T-helper 1 cell treated with Interleukin-12 subunit alpha and Interleukin-12 subunit beta and Interleukin-4 antibody, amounts not matched to agents 30 μg/mL and 1 μg/mL, for 36 hours (primary cell): ENCODE measurements around the gene VIL1.

Experiments
- H3K27ac Mint-ChIP-seq: one replicate; pipeline ENCODE4 v1.8.0; 2021; ENCODE audit warnings: mild to moderate bottlenecking, mixed read lengths
- H3K27me3 Mint-ChIP-seq: one replicate; pipeline ENCODE4 v1.8.0; 2021; ENCODE audit warnings: low read depth, mixed read lengths
- H3K36me3 Mint-ChIP-seq: one replicate; pipeline ENCODE4 v1.8.0; 2021; ENCODE audit warnings: low read depth, mixed read lengths
- H3K4me1 Mint-ChIP-seq: one replicate; pipeline ENCODE4 v1.8.0; 2021; ENCODE audit warnings: low read depth, mixed read lengths
- H3K4me3 Mint-ChIP-seq: one replicate; pipeline ENCODE4 v1.8.0; 2021; ENCODE audit warnings: mild to moderate bottlenecking, moderate library complexity, mixed read lengths
- H3K9me3 Mint-ChIP-seq: one replicate; pipeline ENCODE4 v1.8.0; 2021; ENCODE audit warnings: mixed read lengths

The VIL1 gene

GRCh38 chr2:218389333-218390150, 29.4 kb upstream of the VIL1 start:
- Mint-ChIP-seq H3K9me3 (no peaks in the 10 kb centered on the region), H3K27ac (no peak overlapping the region), H3K4me1 (peaks cover 12% of the 10 kb centered on the region), H3K36me3 (no peaks in the 10 kb centered on the region), H3K27me3 (peaks cover 18% of the 10 kb centered on the region), H3K4me3 (no peak overlapping the region)

- peaks cover 18% of the 10 kb centered on the region for H3K27me3 Mint-ChIP-seq
- no peaks in the 10 kb centered on the region for H3K36me3 Mint-ChIP-seq
- H3K27ac Mint-ChIP-seq = no peak overlapping the region
- peaks cover 21% of the 10 kb centered on the region for H3K4me1 Mint-ChIP-seq
- no peak overlapping the region for H3K4me3 Mint-ChIP-seq
- no peaks in the 10 kb centered on the region for H3K9me3 Mint-ChIP-seq
Observed at GRCh38 chr2:218391202-218391601, 27.7 kb upstream of the VIL1 start.

DNA sequence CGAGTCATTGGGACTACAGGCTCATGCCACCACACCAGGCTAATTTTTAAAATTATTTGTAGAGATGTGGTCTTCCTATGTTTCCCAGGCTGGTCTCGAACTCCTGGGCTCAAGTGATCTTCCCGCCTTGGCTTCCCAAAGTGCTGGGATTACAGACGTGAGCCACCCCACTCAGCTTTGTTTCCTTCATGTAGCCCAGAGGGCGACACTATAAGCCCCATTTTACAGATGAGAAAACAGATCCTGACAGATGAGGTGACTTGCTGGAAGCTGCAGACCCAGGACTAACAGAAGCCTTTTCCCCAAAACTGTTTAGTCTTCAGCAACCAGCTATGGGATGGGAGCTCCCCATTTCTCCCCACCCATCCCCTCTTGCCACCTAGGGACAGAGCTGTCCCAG, 26.5 kb upstream of the VIL1 start:
- Mint-ChIP-seq H3K36me3 (no peaks in the 10 kb centered on the region), H3K27me3 (peaks cover 7% of the 10 kb centered on the region), H3K4me1 (peaks cover 23% of the 10 kb centered on the region), H3K4me3 (no peak overlapping the region), H3K9me3 (no peaks in the 10 kb centered on the region), H3K27ac (no peak overlapping the region)

GRCh38 chr2:218392891-218393462, 25.9 kb upstream of the VIL1 start:
- Mint-ChIP-seq H3K9me3 (no peaks in the 10 kb centered on the region), H3K4me1 (peaks cover 26% of the 10 kb centered on the region), H3K4me3 (no peak overlapping the region), H3K27ac (no peak overlapping the region), H3K27me3 (peaks cover 6% of the 10 kb centered on the region), H3K36me3 (no peaks in the 10 kb centered on the region)

DNA sequence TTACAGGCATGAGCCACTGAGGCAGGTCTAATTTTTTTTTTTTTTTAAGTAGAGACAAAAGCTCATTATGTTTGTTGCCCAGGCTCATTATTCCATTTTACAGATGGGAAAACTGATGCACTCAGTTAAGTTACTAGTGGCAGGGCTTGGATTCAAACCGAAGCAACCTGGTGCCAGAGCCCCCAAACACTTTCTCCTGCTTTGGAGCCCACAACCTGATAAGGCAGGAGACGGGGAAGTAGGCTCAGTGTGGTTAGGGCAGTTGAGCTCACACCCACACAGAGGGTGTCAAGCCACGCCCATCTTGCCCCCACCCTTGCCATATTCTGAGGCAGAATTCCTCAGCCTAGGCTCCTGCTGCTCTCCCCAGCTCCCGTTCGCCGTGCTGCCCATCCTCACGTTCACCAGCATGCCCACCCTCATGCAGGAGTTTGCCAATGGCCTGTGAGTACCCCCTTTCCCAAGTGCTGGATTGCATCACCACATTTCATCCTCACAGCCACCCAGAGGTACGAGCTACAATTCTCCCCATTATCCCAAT, 25.1 kb upstream of the VIL1 start:
- H3K4me3 Mint-ChIP-seq = no peak overlapping the region
- H3K36me3 Mint-ChIP-seq = no peaks in the 10 kb centered on the region
- H3K27me3 Mint-ChIP-seq = peaks cover 6% of the 10 kb centered on the region

DNA sequence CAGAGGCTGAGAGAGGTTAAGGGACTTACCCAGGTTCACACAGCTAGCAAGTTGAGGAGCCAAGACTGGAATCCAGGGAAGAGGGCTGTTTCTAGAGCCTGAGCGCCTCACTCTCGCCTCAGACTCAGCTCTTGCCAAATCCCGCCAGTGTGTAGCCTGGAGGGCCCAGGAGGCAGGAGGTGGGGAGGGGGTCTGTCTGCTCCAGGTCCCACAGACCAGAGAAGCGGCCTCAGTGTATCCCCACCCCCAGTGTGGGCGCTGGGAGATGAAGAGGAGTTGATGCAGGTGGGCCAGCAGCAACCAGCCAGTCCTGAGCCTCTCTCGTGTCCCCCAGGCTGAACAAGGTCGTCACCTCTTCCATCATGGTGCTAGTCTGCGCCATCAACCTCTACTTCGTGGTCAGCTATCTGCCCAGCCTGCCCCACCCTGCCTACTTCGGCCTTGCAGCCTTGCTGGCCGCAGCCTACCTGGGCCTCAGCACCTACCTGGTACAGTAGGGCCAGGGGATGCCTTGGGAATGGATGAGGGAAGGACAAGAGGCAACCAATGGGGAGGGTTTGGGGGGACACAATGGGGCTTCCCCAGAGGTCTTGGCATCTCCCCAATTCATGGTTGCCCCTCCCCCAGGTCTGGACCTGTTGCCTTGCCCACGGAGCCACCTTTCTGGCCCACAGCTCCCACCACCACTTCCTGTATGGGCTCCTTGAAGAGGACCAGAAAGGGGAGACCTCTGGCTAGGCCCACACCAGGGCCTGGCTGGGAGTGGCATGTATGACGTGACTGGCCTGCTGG, 24.4 kb upstream of the VIL1 start:
- no peaks in the 10 kb centered on the region for H3K9me3 Mint-ChIP-seq
- peaks cover 6% of the 10 kb centered on the region for H3K27me3 Mint-ChIP-seq
- H3K4me3 Mint-ChIP-seq = no peak overlapping the region
- H3K27ac Mint-ChIP-seq = peak overlapping the region; percentile 43
- H3K36me3 Mint-ChIP-seq = no peaks in the 10 kb centered on the region
- H3K4me1 Mint-ChIP-seq = peaks cover 27% of the 10 kb centered on the region

More for the DNA sequence above, 25.1 kb upstream of the VIL1 start:
- Mint-ChIP-seq H3K4me1 (peaks cover 27% of the 10 kb centered on the region), H3K27ac (peak overlapping the region; percentile 69), H3K9me3 (no peaks in the 10 kb centered on the region)

DNA sequence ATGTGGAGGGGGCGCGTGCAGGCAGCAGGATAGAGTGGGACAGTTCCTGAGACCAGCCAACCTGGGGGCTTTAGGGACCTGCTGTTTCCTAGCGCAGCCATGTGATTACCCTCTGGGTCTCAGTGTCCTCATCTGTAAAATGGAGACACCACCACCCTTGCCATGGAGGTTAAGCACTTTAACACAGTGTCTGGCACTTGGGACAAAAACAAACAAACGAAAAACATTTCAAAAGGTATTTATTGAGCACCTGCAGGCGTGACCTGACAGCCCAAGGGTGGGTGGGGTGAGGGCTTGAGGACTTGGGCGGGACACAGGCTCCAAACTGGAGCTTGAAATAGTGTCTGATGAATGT, 23.9 kb upstream of the VIL1 start:
- Mint-ChIP-seq H3K9me3 (no peaks in the 10 kb centered on the region), H3K27ac (peak overlapping the region; percentile 43), H3K4me1 (peaks cover 27% of the 10 kb centered on the region), H3K4me3 (no peak overlapping the region), H3K36me3 (no peaks in the 10 kb centered on the region), H3K27me3 (peaks cover 6% of the 10 kb centered on the region)

- Mint-ChIP-seq H3K27me3 (peaks cover 6% of the 10 kb centered on the region), H3K36me3 (peaks cover 1% of the 10 kb centered on the region), H3K4me3 (peak overlapping the region; percentile 81), H3K4me1 (peaks cover 27% of the 10 kb centered on the region), H3K27ac (peak overlapping the region; percentile 83), H3K9me3 (no peaks in the 10 kb centered on the region)
Observed at GRCh38 chr2:218395456-218395825, 23.5 kb upstream of the VIL1 start.

DNA sequence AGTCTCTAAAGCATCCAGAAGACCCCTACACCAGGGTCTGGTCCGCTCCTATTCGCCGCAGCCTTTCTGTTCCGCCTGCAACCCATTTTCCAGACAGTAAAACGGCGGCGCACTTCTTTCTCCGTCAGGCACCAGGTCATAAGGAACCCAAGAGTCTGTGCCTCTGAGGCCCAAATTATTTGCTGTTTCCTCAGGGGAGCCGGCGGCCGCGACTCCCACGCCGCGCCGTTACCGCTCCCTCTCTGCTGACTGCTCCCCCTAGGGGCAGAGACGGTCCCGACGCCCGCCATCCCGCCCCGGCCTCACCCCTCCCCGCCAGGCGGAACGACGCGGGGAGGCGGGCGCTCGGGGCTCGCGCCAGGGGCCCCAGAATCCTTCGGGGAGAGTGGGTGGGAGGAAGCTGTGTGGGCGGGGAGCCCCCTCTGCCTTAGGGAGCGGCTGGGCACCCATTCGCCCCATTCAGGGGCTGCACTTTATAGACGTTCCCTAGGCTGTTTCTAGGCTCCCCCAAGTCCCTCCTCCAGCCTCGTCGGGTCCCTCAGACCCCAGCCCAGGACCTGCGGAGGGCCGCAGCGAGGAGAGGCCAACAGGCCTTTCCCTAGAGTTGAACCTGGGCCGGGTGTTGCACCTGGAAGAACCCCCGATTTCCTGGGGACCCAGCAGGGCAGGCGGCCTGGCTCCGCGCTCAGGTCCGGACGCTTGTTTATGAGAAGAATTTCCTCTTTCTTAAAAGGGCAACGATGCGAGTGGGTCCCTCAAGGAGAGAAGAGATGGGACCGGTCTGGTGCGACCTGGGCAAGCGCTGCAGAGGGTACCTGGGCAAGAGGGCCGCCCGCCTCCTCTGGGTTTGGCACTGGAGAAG, 22.9 kb upstream of the VIL1 start:
- Mint-ChIP-seq H3K4me1 (peaks cover 27% of the 10 kb centered on the region), H3K9me3 (no peaks in the 10 kb centered on the region), H3K27me3 (peaks cover 6% of the 10 kb centered on the region), H3K4me3 (peak overlapping the region; percentile 90), H3K36me3 (peaks cover 2% of the 10 kb centered on the region), H3K27ac (peak overlapping the region; percentile 98)

DNA sequence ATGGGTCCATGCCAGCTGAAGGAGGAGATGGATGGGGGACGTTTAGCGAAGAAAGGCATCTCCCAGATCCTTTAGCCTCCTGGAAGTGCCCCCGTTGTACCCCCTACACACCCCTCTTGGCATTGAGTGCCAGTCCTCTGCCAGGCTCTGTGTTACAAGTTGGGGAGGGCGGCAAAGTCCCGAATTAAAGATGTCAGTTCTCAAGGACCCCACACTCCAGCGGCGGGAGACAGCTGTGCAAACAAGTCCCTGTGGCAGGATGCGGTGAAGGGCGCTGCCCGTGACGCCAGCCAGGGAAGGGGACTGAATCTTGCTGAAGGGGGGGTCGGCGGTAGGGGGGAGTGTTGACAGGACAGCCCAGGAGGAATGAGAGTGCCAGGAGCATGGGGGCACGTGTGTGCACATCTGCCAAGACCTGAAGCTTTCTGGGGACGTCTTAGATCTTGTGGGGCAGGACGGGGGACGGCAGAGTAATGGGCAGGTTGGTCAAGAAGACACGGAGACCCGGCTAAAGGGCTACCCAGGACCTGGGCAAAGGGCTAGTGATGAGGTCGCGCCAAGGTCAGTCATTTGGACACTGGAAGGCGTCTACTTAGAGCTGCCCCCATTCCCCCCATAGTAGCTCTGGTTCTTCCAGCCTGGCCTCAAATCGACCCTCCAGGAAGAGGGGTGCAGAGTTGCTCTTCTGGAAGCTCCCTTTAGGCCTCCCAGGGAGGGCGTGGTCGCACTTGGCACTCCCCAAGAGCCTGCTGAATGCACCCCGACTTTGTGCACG, 22.0 kb upstream of the VIL1 start:
- Mint-ChIP-seq H3K4me1 (peaks cover 27% of the 10 kb centered on the region), H3K9me3 (no peaks in the 10 kb centered on the region), H3K4me3 (peak overlapping the region; percentile 90), H3K27ac (peak overlapping the region; percentile 98), H3K27me3 (peaks cover 6% of the 10 kb centered on the region), H3K36me3 (peaks cover 5% of the 10 kb centered on the region)

DNA sequence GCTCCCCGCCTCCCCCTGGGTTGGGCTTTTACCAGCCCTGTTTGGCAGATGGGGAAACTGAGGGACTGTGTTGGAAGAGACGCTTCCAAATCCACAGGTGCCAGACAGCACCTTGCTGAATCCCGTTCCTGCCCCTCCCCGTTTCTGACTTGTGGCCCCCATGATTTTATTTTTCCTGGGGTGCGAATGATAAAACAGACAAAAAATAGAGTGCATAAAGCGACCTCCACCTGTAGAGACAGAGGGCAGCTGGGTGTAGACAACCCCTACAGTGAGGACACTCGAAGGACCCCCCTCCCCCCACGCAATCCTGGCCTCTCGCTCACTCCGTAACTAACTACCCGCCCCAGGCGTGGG, 21.5 kb upstream of the VIL1 start:
- H3K36me3 Mint-ChIP-seq = peaks cover 5% of the 10 kb centered on the region
- H3K4me3 Mint-ChIP-seq = peak overlapping the region; percentile 90
- H3K9me3 Mint-ChIP-seq = no peaks in the 10 kb centered on the region
- peaks cover 3% of the 10 kb centered on the region for H3K27me3 Mint-ChIP-seq
- H3K27ac Mint-ChIP-seq = peak overlapping the region; percentile 98
- H3K4me1 Mint-ChIP-seq = peaks cover 27% of the 10 kb centered on the region

DNA sequence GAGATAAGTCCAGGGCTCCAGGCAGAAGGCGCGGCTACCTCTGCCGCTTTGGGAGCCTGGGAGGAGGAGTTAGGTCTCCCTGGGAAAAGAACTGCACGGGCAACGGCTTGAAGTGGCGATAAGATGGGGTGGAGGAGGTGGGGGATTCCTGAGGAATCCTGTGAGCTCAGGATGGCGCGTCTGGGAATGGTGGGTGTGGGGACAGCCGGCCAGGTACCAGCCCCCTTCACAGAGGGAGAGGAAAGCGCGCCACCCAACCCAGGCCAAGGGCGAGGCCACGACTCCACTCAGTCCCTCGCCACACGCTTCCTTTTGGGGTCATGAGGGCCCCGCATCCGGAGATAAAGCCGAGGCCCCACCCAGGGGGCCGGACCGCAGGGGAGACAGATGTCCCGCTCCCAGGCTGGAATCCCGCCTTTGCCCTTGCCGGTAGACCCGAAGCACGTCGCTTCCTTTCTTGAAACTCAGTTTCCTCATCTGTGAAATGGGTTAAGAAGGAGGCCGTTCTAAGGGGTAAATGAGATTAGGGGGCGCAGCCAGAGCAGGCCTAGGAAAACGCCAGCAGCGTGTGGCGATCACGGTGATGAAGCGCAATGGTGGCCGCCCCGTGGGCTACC, 21.0 kb upstream of the VIL1 start:
- Mint-ChIP-seq H3K4me1 (peaks cover 27% of the 10 kb centered on the region), H3K9me3 (no peaks in the 10 kb centered on the region), H3K27ac (peak overlapping the region; percentile 98), H3K36me3 (peaks cover 5% of the 10 kb centered on the region), H3K4me3 (peak overlapping the region; percentile 90), H3K27me3 (no peaks in the 10 kb centered on the region)
